Activated naive CD8-positive, alpha-beta T cell treated with anti-CD3 and anti-CD28 coated beads, Interleukin-2, amount 50 U/mL, for 24 hours (primary cell): ENCODE results near the gene PDIA6.
"Not testable (repeated sequence)": the region's sequence is repeated elsewhere in the genome, so short reads cannot be mapped to it uniquely, and the experiment has no call there.

Experiments used
- ATAC-seq: fragments of 150-1000 bp; cut with Tn5 transposase; one replicate; pipeline ENCODE4 v1.10.0; 2021
- DNase-seq: peaks from one replicate; pipeline ENCODE4 v3.0.0; 2021
- H3K27ac Mint-ChIP-seq: one replicate; pipeline ENCODE4 v1.8.0; 2021; ENCODE audit warnings: mild to moderate bottlenecking, mixed read lengths
- H3K27me3 Mint-ChIP-seq: one replicate; pipeline ENCODE4 v1.8.0; 2021; ENCODE audit warnings: mixed read lengths
- H3K36me3 Mint-ChIP-seq: one replicate; pipeline ENCODE4 v1.8.0; 2021; ENCODE audit warnings: low read depth, mixed read lengths
- H3K4me1 Mint-ChIP-seq: one replicate; pipeline ENCODE4 v1.8.0; 2021; ENCODE audit warnings: mixed read lengths
- H3K4me3 Mint-ChIP-seq: one replicate; pipeline ENCODE4 v1.8.0; 2021; ENCODE audit warnings: mild to moderate bottlenecking, moderate library complexity, mixed read lengths
- H3K9me3 Mint-ChIP-seq: one replicate; pipeline ENCODE4 v1.8.0; 2021; ENCODE audit warnings: mixed read lengths

The PDIA6 gene

GRCh38 chr2:10785260-10785659 is 27.3 kb downstream of the PDIA6 start:
- Mint-ChIP-seq H3K36me3 (peaks cover 68% of the 10 kb centered on the region), H3K4me1 (peaks cover 2% of the 10 kb centered on the region), H3K9me3 (no peaks in the 10 kb centered on the region), H3K27me3 (no peaks in the 10 kb centered on the region), H3K4me3 (no peak overlapping the region), H3K27ac (no peak overlapping the region)
- ATAC-seq (no peak), DNase-seq (no peak)

DNA sequence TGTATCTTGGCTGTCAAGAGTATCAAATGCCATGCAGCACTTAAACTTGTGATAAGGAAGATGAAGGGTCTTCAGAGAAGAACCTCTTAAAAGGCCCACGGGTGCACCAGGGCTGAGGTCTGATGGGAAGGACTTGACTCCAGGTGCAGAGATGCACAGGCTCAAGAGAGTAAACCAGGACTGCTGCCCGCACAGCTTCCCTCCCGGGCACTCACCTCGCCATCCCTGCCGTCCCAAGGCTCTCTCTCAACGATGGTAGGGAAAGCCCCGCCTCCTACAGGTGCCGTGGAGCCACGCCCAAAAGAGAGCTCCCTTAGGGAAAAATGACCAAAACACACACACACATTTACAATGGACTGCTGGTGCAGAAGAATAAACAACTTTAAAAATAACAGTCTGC is 27.9 kb downstream of the PDIA6 start:
- DNase-seq (no peak), ATAC-seq (no peak)
- H3K4me1 Mint-ChIP-seq, result no peaks in the 10 kb centered on the region
- no peaks in the 10 kb centered on the region for H3K9me3 Mint-ChIP-seq
- no peaks in the 10 kb centered on the region for H3K27me3 Mint-ChIP-seq
- no peak overlapping the region for H3K27ac Mint-ChIP-seq
- no peak overlapping the region for H3K4me3 Mint-ChIP-seq
- H3K36me3 Mint-ChIP-seq, result peaks cover 69% of the 10 kb centered on the region

DNA sequence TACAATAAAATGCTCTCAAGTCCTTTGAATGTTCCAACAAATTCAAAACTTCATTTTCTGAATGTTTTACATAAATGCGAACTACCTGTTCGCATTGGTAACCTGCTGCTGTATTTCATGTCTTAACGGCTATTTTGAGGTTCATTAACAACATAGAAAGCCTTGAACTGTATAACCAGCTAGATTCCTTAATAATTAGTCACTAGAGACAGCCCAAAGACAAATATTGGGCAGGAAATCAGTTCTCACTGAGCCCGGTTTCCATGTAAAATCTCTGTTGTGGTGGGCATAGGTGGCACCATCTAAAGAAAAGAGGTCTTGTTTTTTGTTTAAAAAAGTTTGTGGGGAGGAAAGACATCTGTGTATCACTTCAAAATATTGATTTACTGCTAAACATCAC is 29.2 kb downstream of the PDIA6 start:
- Mint-ChIP-seq H3K27ac (no peak overlapping the region), H3K27me3 (no peaks in the 10 kb centered on the region)

GRCh38 chr2:10781746-10782145 is 30.8 kb downstream of the PDIA6 start:
- H3K4me3 Mint-ChIP-seq, result no peak overlapping the region
- no peaks in the 10 kb centered on the region for H3K4me1 Mint-ChIP-seq
- no peak overlapping the region for H3K27ac Mint-ChIP-seq
- H3K27me3 Mint-ChIP-seq, result no peaks in the 10 kb centered on the region
- DNase-seq (no peak), ATAC-seq (no peak)
- no peaks in the 10 kb centered on the region for H3K9me3 Mint-ChIP-seq
- peaks cover 46% of the 10 kb centered on the region for H3K36me3 Mint-ChIP-seq

More for the DNA sequence above, 29.2 kb downstream of the PDIA6 start:
- ATAC-seq (no peak), DNase-seq (no peak)
- Mint-ChIP-seq H3K9me3 (no peaks in the 10 kb centered on the region), H3K36me3 (peaks cover 58% of the 10 kb centered on the region), H3K4me3 (no peak overlapping the region), H3K4me1 (no peaks in the 10 kb centered on the region)

GRCh38 chr2:10780821-10781220 is 31.8 kb downstream of the PDIA6 start:
- not testable (repeated sequence) for H3K27ac Mint-ChIP-seq, DNase-seq, H3K9me3 Mint-ChIP-seq, ATAC-seq, H3K4me1 Mint-ChIP-seq, H3K4me3 Mint-ChIP-seq, H3K27me3 Mint-ChIP-seq
- H3K36me3 Mint-ChIP-seq, result peaks cover 40% of the 10 kb centered on the region

DNA sequence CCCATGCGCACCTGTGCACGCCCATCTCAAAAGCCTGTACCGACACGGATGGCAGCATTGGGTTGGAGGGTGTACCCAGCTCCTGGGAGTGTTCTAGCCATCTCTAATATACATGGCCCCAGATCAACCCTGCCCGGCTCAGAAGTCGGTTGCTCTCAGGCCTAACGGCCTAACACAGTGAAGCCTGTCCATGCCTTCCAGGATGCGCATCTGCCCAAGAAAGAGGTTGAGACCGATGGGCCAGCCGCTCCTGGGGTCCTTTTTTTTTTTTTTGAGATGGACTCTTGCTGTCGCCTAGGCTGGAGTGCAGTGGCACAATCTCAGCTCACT is 32.1 kb downstream of the PDIA6 start:
- no peaks in the 10 kb centered on the region for H3K27me3 Mint-ChIP-seq
- ATAC-seq (no peak), DNase-seq (no peak)
- peaks cover 40% of the 10 kb centered on the region for H3K36me3 Mint-ChIP-seq
- no peaks in the 10 kb centered on the region for H3K4me1 Mint-ChIP-seq
- no peak overlapping the region for H3K27ac Mint-ChIP-seq
- H3K4me3 Mint-ChIP-seq, result no peak overlapping the region
- H3K9me3 Mint-ChIP-seq, result no peaks in the 10 kb centered on the region

GRCh38 chr2:10779776-10780490 is 32.7 kb downstream of the PDIA6 start:
- no peak overlapping the region for H3K27ac Mint-ChIP-seq
- no peak for ATAC-seq

GRCh38 chr2:10778724-10779115 is 33.9 kb downstream of the PDIA6 start:
- H3K27me3 Mint-ChIP-seq, result no peaks in the 10 kb centered on the region
- no peak for ATAC-seq
- no peak overlapping the region for H3K27ac Mint-ChIP-seq
- peaks cover 24% of the 10 kb centered on the region for H3K36me3 Mint-ChIP-seq
- no peak overlapping the region for H3K4me3 Mint-ChIP-seq
- no peak for DNase-seq
- H3K4me1 Mint-ChIP-seq, result no peaks in the 10 kb centered on the region
- no peaks in the 10 kb centered on the region for H3K9me3 Mint-ChIP-seq

More at GRCh38 chr2:10779776-10780490, 32.7 kb downstream of the PDIA6 start:
- no peak for DNase-seq
- H3K36me3 Mint-ChIP-seq, result peaks cover 35% of the 10 kb centered on the region
- H3K4me1 Mint-ChIP-seq, result no peaks in the 10 kb centered on the region
- H3K4me3 Mint-ChIP-seq, result no peak overlapping the region
- no peaks in the 10 kb centered on the region for H3K9me3 Mint-ChIP-seq
- H3K27me3 Mint-ChIP-seq, result no peaks in the 10 kb centered on the region

DNA sequence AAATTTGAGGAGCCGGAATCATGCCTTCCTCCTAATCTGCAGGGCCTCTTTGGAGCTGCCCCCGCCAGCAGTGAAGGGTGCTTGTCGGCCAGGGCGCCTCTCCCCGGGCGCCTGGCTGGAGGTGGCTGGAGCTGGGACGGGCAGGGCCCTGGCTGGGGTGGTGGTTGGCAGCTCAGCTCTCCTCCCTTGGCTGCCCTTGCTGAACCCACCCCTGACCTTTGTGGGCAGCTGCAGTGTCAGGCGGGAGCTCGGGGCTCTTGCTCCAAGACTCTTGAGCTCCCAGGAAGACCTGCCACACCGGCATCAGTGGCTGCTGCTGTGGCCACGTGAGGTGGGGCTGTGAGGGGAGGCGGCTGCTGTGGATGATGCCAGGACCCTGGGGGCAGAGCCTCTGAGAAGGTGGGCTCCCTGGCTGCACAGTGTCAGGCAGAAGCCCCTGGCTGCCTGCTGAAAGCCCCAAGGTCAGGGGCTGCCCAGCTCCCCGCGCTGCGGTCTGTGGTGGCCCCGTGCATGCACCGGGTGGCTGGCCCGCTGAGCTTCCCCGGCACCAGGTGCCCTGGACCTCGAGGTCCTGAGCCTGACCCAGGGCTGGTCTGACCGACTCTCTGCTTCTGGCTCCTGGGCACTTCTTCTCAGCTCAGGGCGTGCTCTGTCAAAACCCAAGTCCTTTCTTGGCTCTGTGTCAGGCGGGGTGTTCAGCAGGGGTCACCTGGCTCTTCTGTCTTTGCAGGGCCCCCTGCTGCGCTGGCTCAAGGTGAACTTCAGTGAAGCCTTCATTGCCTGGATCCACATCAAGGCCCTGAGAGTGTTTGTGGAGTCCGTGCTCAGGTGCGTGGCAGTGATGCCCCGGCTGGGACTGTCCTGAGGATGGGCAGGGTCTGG is 34.5 kb downstream of the PDIA6 start:
- peak; percentile 18 for ATAC-seq
- Mint-ChIP-seq H3K27ac (no peak overlapping the region), H3K4me1 (no peaks in the 10 kb centered on the region), H3K4me3 (no peak overlapping the region), H3K9me3 (no peaks in the 10 kb centered on the region), H3K36me3 (peaks cover 19% of the 10 kb centered on the region), H3K27me3 (no peaks in the 10 kb centered on the region)
- no peak for DNase-seq

DNA sequence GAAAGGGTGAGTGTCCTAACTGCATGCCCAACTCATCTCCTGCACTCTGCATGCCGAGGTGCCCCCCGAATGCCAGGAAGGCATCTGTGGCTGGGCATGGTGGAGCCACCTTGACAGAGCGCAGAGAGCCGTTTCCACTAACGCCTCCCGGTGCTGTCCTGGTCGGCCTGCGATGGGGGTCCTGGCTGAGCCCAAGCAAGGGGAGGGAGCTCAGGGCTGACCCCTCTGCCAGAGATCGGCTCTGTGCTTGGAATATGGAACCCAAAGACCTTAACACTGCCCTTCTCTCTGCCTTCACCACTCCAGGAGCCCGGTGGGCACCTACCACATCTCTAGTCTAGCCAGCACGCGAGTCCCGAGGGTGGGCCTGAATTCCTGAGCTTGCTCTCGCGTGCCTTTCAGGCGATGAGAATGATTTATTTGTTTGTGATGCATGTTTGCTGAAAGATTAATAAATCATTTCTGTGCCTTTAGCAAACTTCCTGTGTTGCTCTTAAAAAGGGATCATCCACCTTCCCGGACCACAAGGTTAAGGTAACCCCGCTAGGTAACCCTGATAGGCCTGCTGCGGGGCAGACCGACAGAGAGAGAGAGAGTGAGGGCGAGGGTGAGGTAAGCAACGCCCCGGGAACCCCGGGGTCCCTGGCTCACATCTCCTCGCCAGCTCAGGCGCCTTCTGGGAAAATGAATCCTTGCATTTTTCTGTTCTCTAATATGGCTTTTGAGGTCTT is 35.3 kb downstream of the PDIA6 start:
- Mint-ChIP-seq H3K9me3 (no peaks in the 10 kb centered on the region), H3K27ac (no peak overlapping the region), H3K4me3 (no peak overlapping the region), H3K36me3 (peaks cover 13% of the 10 kb centered on the region), H3K4me1 (no peaks in the 10 kb centered on the region), H3K27me3 (no peaks in the 10 kb centered on the region)
- ATAC-seq (no peak), DNase-seq (no peak)

DNA sequence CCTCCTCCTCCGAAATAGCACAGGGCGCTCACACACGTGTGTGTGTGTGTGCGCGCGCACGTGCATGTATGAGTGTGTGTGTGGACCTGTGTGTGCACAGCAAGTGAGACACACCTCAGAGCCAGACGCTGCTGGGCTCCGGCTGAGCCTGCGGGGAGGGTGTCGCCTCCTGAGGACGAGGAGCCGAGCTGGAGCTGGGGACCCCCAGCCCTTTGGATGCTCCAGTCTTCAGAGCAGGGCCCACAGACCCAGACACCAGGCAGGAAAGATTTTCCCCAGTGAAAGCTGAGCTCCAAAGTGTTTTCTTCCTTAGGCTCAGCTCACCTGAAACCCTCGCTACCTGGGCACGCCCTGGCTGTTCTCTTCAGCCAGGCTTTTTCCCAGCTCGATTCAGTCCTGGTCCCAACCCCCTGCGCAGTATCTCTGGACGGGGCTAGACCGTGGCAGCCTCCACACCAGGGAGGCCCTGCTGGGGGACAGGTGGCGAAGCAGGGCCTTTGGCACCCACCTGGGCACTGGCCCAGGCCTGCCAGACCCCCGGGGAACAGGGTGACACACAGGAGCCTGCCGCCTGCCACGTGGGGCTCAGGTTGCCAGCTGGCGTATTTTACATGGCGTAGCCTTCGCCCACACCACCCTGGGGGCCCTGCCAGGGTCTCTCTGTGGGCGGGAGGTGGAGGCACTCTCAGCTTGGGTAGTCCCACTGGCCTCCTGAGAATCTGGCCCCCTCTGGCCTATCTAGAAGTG is 36.2 kb downstream of the PDIA6 start:
- DNase-seq, result no peak
- no peak overlapping the region for H3K4me3 Mint-ChIP-seq
- no peak for ATAC-seq
- H3K27me3 Mint-ChIP-seq, result no peaks in the 10 kb centered on the region
- no peaks in the 10 kb centered on the region for H3K4me1 Mint-ChIP-seq
- H3K36me3 Mint-ChIP-seq, result peaks cover 8% of the 10 kb centered on the region
- no peak overlapping the region for H3K27ac Mint-ChIP-seq
- H3K9me3 Mint-ChIP-seq, result no peaks in the 10 kb centered on the region

- H3K9me3 Mint-ChIP-seq, result no peaks in the 10 kb centered on the region
- H3K4me1 Mint-ChIP-seq, result no peaks in the 10 kb centered on the region
- peaks cover 8% of the 10 kb centered on the region for H3K36me3 Mint-ChIP-seq
- DNase-seq (no peak), ATAC-seq (no peak)
- no peaks in the 10 kb centered on the region for H3K27me3 Mint-ChIP-seq
- no peak overlapping the region for H3K4me3 Mint-ChIP-seq
- H3K27ac Mint-ChIP-seq, result no peak overlapping the region
Measured at GRCh38 chr2:10775831-10776230, 36.8 kb downstream of the PDIA6 start.

- ATAC-seq (no peak), DNase-seq (no peak)
- no peaks in the 10 kb centered on the region for H3K4me1 Mint-ChIP-seq
- no peaks in the 10 kb centered on the region for H3K9me3 Mint-ChIP-seq
- H3K27me3 Mint-ChIP-seq, result no peaks in the 10 kb centered on the region
- H3K27ac Mint-ChIP-seq, result no peak overlapping the region
- no peak overlapping the region for H3K4me3 Mint-ChIP-seq
- H3K36me3 Mint-ChIP-seq, result peaks cover 5% of the 10 kb centered on the region
Measured at GRCh38 chr2:10775021-10775780, 37.4 kb downstream of the PDIA6 start.

GRCh38 chr2:10774394-10774793 is 38.2 kb downstream of the PDIA6 start:
- H3K9me3 Mint-ChIP-seq, result no peaks in the 10 kb centered on the region
- peaks cover 2% of the 10 kb centered on the region for H3K36me3 Mint-ChIP-seq
- no peaks in the 10 kb centered on the region for H3K27me3 Mint-ChIP-seq
- DNase-seq, result no peak
- ATAC-seq, result no peak
- H3K4me1 Mint-ChIP-seq, result no peaks in the 10 kb centered on the region
- H3K27ac Mint-ChIP-seq, result no peak overlapping the region
- no peak overlapping the region for H3K4me3 Mint-ChIP-seq
